H1 (cell line): ENCODE data around the gene COL26A1. TPM values are rescaled to one million over a fixed set of nuclear protein-coding genes. Genes with fewer than 3 reads are reported as not detected.

Experiments
- CTCF ChIA-PET: fragments of 300-600 bp; sonication (Branson Sonifier 250); formaldehyde crosslinking; loops from one replicate; lab custom pipeline; 2021; ENCODE audit not compliant: partially characterized antibody; lab: Charles Lee
- POLR2A ChIA-PET: fragments of 300-600 bp; sonication (Branson Sonifier 250); formaldehyde crosslinking; loops from one replicate; lab custom pipeline; 2021; ENCODE audit warnings: inconsistent platforms; ENCODE audit not compliant: partially characterized antibody; lab: Charles Lee
- DNase-seq, 2 experiments: peaks; one replicate each; pipeline versions ENCODE4 v3.0.0 to v3.0.0-alpha.2; 2010 to 2022; ENCODE audit warnings: low spot score in 2 of 2, low read depth in 1 of 2, mixed read lengths in 1 of 2
- FAIRE-seq: peaks from 2 replicates; lab custom pipeline; 2011; peaks lifted over from hg19 to GRCh38; lab: Jason Lieb, UNC
- H2AFZ ChIP-seq: 2 replicates; pipeline ENCODE4 v1.8.1; 2012; ENCODE audit warnings: low read length, inconsistent platforms
- H2AK5ac ChIP-seq: 2 replicates; pipeline ENCODE4 v1.6.1; 2013; ENCODE audit warnings: low read depth, low read length
- H2BK120ac ChIP-seq: replicated peaks from 2 replicates; pipeline ENCODE3; 2013; ENCODE audit warnings: low read depth, low read length, inconsistent platforms
- H2BK12ac ChIP-seq: 2 replicates; pipeline ENCODE4 v1.6.1; 2013; ENCODE audit warnings: low read depth, low read length
- H2BK15ac ChIP-seq: 2 replicates; pipeline ENCODE4 v1.6.1; 2013; ENCODE audit warnings: low read length
- H2BK20ac ChIP-seq: 2 replicates; pipeline ENCODE4 v1.6.1; 2013; ENCODE audit warnings: low read length
- H2BK5ac ChIP-seq: 2 replicates; pipeline ENCODE4 v1.6.1; 2013; ENCODE audit warnings: low read depth, low read length
- H3K14ac ChIP-seq: 2 replicates; pipeline ENCODE4 v1.6.1; 2013; ENCODE audit warnings: inconsistent platforms; ENCODE audit not compliant: insufficient read length
- H3K18ac ChIP-seq: 2 replicates; pipeline ENCODE4 v1.6.1; 2013; ENCODE audit warnings: low read length; ENCODE audit errors: extremely low read depth
- H3K23ac ChIP-seq: 2 replicates; pipeline ENCODE4 v1.6.1; 2013; ENCODE audit warnings: inconsistent platforms; ENCODE audit not compliant: insufficient read length
- H3K23me2 ChIP-seq: 2 replicates; pipeline ENCODE4 v1.6.1; 2013; ENCODE audit warnings: low read depth, low read length
- H3K27ac ChIP-seq: 2 replicates; pipeline ENCODE4 v1.6.1; 2011; ENCODE audit warnings: low read depth, low read length, inconsistent platforms
- H3K27me3 ChIP-seq, 4 experiments: replicated peaks in 1 of 4; 1 replicate in 1 of 4; 2 replicates in 3 of 4; pipeline versions ENCODE4 v1.6.1 to v1.8.1; 2011 to 2013; ENCODE audit warnings: low read length in 3 of 4, mild to moderate bottlenecking in 3 of 4, inconsistent platforms in 2 of 4, mixed read lengths in 2 of 4, moderate library complexity in 1 of 4; ENCODE audit not compliant: control insufficient read depth in 3 of 4, insufficient read depth in 3 of 4; ENCODE audit errors: extremely low read depth in 1 of 4
- H3K36me3 ChIP-seq, 4 experiments: 2 replicates each; pipeline versions ENCODE4 v1.6.1 to v1.8.1; 2011 to 2013; ENCODE audit warnings: mild to moderate bottlenecking in 4 of 4, low read length in 3 of 4, moderate library complexity in 2 of 4, control low read depth in 1 of 4, inconsistent platforms in 1 of 4; ENCODE audit not compliant: insufficient read depth in 4 of 4, control insufficient read depth in 2 of 4
- H3K4ac ChIP-seq: replicated peaks from 2 replicates; pipeline ENCODE3; 2013; ENCODE audit warnings: low read length, low read depth, mixed read lengths, inconsistent platforms; ENCODE audit not compliant: insufficient read length
- H3K4me1 ChIP-seq, 4 experiments: replicated peaks in 1 of 4; 1 replicate in 1 of 4; 2 replicates in 3 of 4; pipeline versions ENCODE4 v1.6.1 to v1.8.1; 2011 to 2013; ENCODE audit warnings: low read length in 3 of 4, inconsistent platforms in 2 of 4, mixed read lengths in 1 of 4; ENCODE audit not compliant: insufficient read depth in 4 of 4, control insufficient read depth in 3 of 4
- H3K4me2 ChIP-seq, 2 experiments: 2 replicates each; pipeline versions ENCODE4 v1.6.1 to v1.8.1; 2011 to 2013; ENCODE audit warnings: low read depth in 2 of 2, low read length in 2 of 2, control low read depth in 1 of 2, inconsistent platforms in 1 of 2, mild to moderate bottlenecking in 1 of 2; ENCODE audit not compliant: insufficient read depth in 1 of 2
- H3K4me3 ChIP-seq, 4 experiments: fragments of 200-600, 300-600 bp in 1 of 4; sonication (generic), shearing (Covaris generic), sonication (Bioruptor Twin) in 1 of 4; 2 replicates each; pipeline versions ENCODE4 v1.5.1 to v1.8.1; 2011 to 2016; ENCODE audit warnings: low read length in 4 of 4, low read depth in 3 of 4, control low read depth in 2 of 4, inconsistent platforms in 2 of 4, mild to moderate bottlenecking in 2 of 4, mixed read lengths in 1 of 4, moderate library complexity in 1 of 4; ENCODE audit not compliant: insufficient read depth in 2 of 4; ENCODE audit errors: extremely low read depth in 1 of 4
- H3K56ac ChIP-seq: replicated peaks from 2 replicates; pipeline ENCODE3; 2013; ENCODE audit warnings: low read depth, mild to moderate bottlenecking, mixed read lengths, low read length, inconsistent platforms; ENCODE audit not compliant: insufficient read length
- H3K79me1 ChIP-seq: 2 replicates; pipeline ENCODE4 v1.6.1; 2013; ENCODE audit warnings: low read depth, low read length, control low read depth
- H3K79me2 ChIP-seq, 2 experiments: 2 replicates each; pipeline versions ENCODE4 v1.6.1 to v1.8.1; 2012 to 2013; ENCODE audit warnings: low read length in 2 of 2, mild to moderate bottlenecking in 2 of 2, inconsistent platforms in 1 of 2; ENCODE audit not compliant: insufficient read depth in 2 of 2, control insufficient read depth in 1 of 2
- H3K9ac ChIP-seq, 4 experiments: replicated peaks in 1 of 4; 1 replicate in 1 of 4; 2 replicates in 3 of 4; pipeline versions ENCODE4 v1.6.1 to v1.8.1; 2011 to 2013; ENCODE audit warnings: low read depth in 3 of 4, low read length in 3 of 4, control low read depth in 2 of 4, mild to moderate bottlenecking in 2 of 4, moderate library complexity in 2 of 4, inconsistent platforms in 1 of 4; ENCODE audit errors: extremely low read depth in 1 of 4
- H3K9me3 ChIP-seq, 2 experiments: 2 replicates each; pipeline versions ENCODE4 v1.6.1 to v1.8.1; 2012 to 2013; ENCODE audit warnings: mild to moderate bottlenecking in 2 of 2, moderate library complexity in 2 of 2, control low read depth in 1 of 2, inconsistent platforms in 1 of 2, low read depth in 1 of 2, low read length in 1 of 2, mixed read lengths in 1 of 2; ENCODE audit not compliant: insufficient read depth in 2 of 2
- H4K20me1 ChIP-seq, 2 experiments: replicated peaks in 1 of 2; 2 replicates each; pipeline versions ENCODE3 to v1.8.1; 2011 to 2013; ENCODE audit warnings: inconsistent platforms in 2 of 2, low read length in 2 of 2, mild to moderate bottlenecking in 1 of 2; ENCODE audit not compliant: insufficient read depth in 2 of 2, control insufficient read depth in 1 of 2
- H4K5ac ChIP-seq: 2 replicates; pipeline ENCODE4 v1.6.1; 2013; ENCODE audit warnings: low read length, low read depth, mixed read lengths, inconsistent platforms; ENCODE audit not compliant: insufficient read length
- H4K8ac ChIP-seq: 2 replicates; pipeline ENCODE4 v1.8.0; 2013; ENCODE audit warnings: mild to moderate bottlenecking, moderate library complexity, low read length, inconsistent platforms; ENCODE audit not compliant: insufficient read depth; ENCODE audit errors: extremely low read depth
- H4K91ac ChIP-seq: replicated peaks from 2 replicates; pipeline ENCODE3; 2013; ENCODE audit warnings: low read length, mixed read lengths, inconsistent platforms; ENCODE audit not compliant: insufficient read length
- GTF2F1 ChIP-seq: IDR thresholded peaks from 2 replicates; pipeline ENCODE4 v1.6.1; 2012; ENCODE audit warnings: low read depth, low read length, improper control_type of control experiment, borderline replicate concordance
- KDM1A ChIP-seq: fragments of 200-600, 300-600 bp; sonication (generic); IDR thresholded peaks from 2 replicates; pipeline ENCODE4 v1.7.1; 2016; ENCODE audit warnings: mild to moderate bottlenecking, low read length, borderline replicate concordance
- POLR2A ChIP-seq, 2 experiments: IDR thresholded peaks; 1 replicate in 1 of 2; 2 replicates in 1 of 2; pipeline ENCODE4 v1.6.1; 2011; ENCODE audit warnings: low read depth in 2 of 2, low read length in 2 of 2, mild to moderate bottlenecking in 2 of 2; ENCODE audit errors: control extremely low read depth in 1 of 2
- YY1 ChIP-seq: IDR thresholded peaks from 2 replicates; pipeline ENCODE4 v1.6.1; 2011; ENCODE audit warnings: low read depth, mild to moderate bottlenecking, low read length
- ZNF274 ChIP-seq: IDR thresholded peaks from 2 replicates; pipeline ENCODE4 v1.7.0; 2012; ENCODE audit warnings: low read length, borderline replicate concordance; ENCODE audit errors: extremely low read depth
- WGBS, 2 experiments: shearing (Covaris generic) in 1 of 2; methylation state at CpG; one replicate each; pipeline versions ENCODE4 v1.1.6 to v1.1.7; 2013 to 2015; ENCODE audit warnings: low lambda C conversion rate in 2 of 2, mixed read lengths in 2 of 2, inconsistent platforms in 1 of 2, low coverage in 1 of 2, missing lambda C conversion rate in 1 of 2; ENCODE audit not compliant: insufficient replicate concordance in 2 of 2, insufficient coverage in 1 of 2, insufficient read length in 1 of 2; ENCODE audit errors: extremely low coverage in 1 of 2, missing lambda C conversion rate in 1 of 2; 5-methylcytosine and 5-hydroxymethylcytosine counted together
- polyA plus RNA-seq, 7 experiments: library from polyadenylated mRNA; depleted of rRNA in 3 of 7; stranded (reverse) in 5 of 7; unstranded in 2 of 7; fragments of >200 nt in 5 of 7; fragments of 200-250 nt in 2 of 7; gene quantifications; 1 replicate in 5 of 7; 2 replicates in 1 of 7; 4 replicates in 1 of 7; pipeline versions ENCODE4 v1.2.1 to v1.2.3, GENCODE V29; 2011 to 2013; ENCODE audit warnings: missing spikeins in 2 of 7, mixed read lengths in 2 of 7
- total RNA-seq: library from RNA; stranded (reverse); fragmentation: NEBNext Ultra II Directional; extraction: Animal tissue kit (Norgen Biotek cat#: 25700); gene quantifications from 2 replicates; pipeline ENCODE4 v1.2.1, GENCODE V29; 2021

COL26A1 gene
- total and polyA plus RNA-seq, 2 of the 8 experiments (the other 6 are each of a cell fraction or from before 2014, with no cell fraction given) = 51.1 to 68.8 TPM

DNA sequence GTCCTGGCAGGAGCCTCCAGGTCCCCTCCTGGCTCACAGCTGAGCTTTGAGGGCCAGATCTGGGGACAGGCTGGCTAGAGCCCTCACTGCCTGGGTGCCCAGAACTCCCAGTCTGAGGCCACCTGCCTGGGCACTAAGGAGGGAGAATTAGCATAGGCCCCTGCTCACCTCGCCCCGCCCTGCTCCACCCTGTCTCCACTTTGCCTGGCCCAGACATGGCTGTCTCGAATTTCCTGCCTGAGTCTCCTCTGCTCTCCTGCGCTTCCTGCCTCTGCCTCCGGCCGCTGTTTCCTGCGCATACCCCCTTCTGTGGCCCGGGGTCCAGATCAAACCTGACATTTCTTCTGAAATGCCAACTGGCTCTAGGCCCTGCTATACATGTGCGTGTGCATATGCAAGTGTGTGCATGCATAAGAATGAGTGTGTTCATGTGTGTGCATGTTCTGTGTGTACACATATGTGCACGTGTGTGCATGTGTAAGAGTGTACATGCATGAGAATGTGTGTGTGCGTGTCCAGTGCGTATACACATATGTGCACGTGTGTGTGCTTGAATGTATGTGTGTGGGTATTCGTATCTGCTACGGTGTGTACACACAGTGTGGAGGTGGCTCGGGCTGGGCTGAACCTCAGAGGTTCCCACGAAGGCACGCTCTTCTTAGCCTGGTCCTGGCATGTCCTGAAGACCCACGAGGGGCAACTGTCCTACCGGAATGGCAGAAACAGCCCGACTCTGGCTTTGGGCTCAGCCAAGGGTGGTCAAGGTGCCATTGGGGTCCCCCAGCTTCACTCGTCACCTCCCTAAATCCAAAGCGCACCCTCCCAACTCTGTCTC is 201.5 kb downstream of the COL26A1 start:
- Histone ChIP-seq H2BK20ac (peak overlapping the region; percentile 73; the same call in 1 of the 2 replicates), H4K5ac (no peak overlapping the region), H2BK120ac (no peak overlapping the region), H3K23me2 (peaks cover 2% of the 10 kb centered on the region; the same call in 1 of the 2 replicates), H3K23ac (no peak overlapping the region), H3K79me1 (no peaks in the 10 kb centered on the region), H3K18ac (peak overlapping the region; percentile 9; the same call in 1 of the 2 replicates), H3K4me2 (no peak overlapping the region), H3K36me3 (no peaks in the 10 kb centered on the region), H3K27me3 (no peaks in the 10 kb centered on the region), H3K4me1 (peaks cover 0 to 15% (median 7%) of the 10 kb centered on the region in 4 experiments; a peak in 6 of 7 replicates), H3K4ac (peak overlapping the region; percentile 61), H3K4me3 (no peak overlapping the region), H2AK5ac (peak overlapping the region; percentile 92), H4K91ac (peak overlapping the region; percentile 57), H4K8ac (peak overlapping the region; percentile 54; the same call in 1 of the 2 replicates), H4K20me1 (peaks cover 0 to 2% of the 10 kb centered on the region in 2 experiments), H3K9me3 (0 out of 4 replicates have a peak, but pooled peaks cover 0 to 4% of the 10 kb centered on the region in 2 experiments), H3K14ac (no peak overlapping the region), H3K79me2 (no peaks in the 10 kb centered on the region), H2AFZ (no peak overlapping the region), H3K56ac (no peak overlapping the region), H2BK15ac (peak overlapping the region; percentile 100), H2BK12ac (peak overlapping the region; percentile 76; the same call in 1 of the 2 replicates), H3K9ac (no peak overlapping the region; a peak in 1 of 7 replicates), H3K27ac (no peak overlapping the region), H2BK5ac (peak overlapping the region; percentile 53)
- 84% methylated on average over 22 of the region's 23 CpGs; no CpG with 5 or more reads in 1 of the 2 experiments for WGBS, 2 experiments
- TF ChIP-seq GTF2F1 = no peak
- TF ChIP-seq KDM1A = peak; percentile 86; the same call in 1 of the 2 replicates
- no peak for TF ChIP-seq ZNF274
- TF ChIP-seq POLR2A (IDR thresholded peaks at IDR 0.05; ENCODE audit: control extremely low read depth in 1 of 2, low read depth in 2 of 2, low read length in 2 of 2) = no peak
- TF ChIP-seq YY1 = peak; percentile 56; the same call in 1 of the 2 replicates
- CTCF ChIA-PET = interaction anchor here (0.6 to 2.9 kb wide), 6 partner anchors 10 to 245 kb away, joined by 3 to 15 read pairs (median 3); no protein-coding TSS in a partner anchor
- POLR2A ChIA-PET = interaction anchor here (1.0 to 2.7 kb wide), 3 partner anchors 11 to 13 kb away, joined by 3 to 19 read pairs (median 7); no protein-coding TSS in a partner anchor
- DNase-seq = no peak
- no peak for FAIRE-seq
